Stimulated activated CD4-positive, alpha-beta T cell treated with anti-CD3 and anti-CD28 coated beads, Interleukin-2, amount 100 ng/mL, for 4 hours (primary cell): ENCODE data around the gene RRP12.

Experiments
- DNase-seq: peaks from one replicate; pipeline ENCODE4 v3.0.0-alpha.2; 2020; ENCODE audit warnings: low read depth

RRP12 gene

DNA sequence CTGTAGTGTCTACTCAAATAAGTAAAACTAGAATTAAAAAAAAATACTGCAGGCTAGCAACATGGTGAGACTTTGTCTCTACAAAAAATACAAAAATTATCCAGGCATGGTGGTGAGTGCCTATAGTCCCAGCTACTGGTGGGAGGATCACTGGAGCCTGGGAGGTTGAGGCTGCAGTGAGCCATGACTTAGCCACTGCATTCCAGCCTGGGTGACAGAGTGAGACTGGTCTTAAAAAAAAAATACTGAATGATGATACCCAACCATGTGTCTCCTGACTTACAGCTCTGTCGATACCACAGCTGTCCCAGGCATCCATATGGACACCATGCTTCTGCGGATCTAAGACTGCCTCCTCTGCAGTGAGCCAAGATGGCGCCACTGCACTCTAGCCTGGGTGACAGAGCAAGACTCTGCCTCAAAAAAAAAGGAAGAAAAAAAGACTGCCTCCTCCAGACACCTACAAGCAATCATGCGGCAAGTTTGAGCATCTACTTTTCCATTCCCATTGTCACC is 90.0 kb downstream of the RRP12 start:
- DNase-seq = no peak

DNA sequence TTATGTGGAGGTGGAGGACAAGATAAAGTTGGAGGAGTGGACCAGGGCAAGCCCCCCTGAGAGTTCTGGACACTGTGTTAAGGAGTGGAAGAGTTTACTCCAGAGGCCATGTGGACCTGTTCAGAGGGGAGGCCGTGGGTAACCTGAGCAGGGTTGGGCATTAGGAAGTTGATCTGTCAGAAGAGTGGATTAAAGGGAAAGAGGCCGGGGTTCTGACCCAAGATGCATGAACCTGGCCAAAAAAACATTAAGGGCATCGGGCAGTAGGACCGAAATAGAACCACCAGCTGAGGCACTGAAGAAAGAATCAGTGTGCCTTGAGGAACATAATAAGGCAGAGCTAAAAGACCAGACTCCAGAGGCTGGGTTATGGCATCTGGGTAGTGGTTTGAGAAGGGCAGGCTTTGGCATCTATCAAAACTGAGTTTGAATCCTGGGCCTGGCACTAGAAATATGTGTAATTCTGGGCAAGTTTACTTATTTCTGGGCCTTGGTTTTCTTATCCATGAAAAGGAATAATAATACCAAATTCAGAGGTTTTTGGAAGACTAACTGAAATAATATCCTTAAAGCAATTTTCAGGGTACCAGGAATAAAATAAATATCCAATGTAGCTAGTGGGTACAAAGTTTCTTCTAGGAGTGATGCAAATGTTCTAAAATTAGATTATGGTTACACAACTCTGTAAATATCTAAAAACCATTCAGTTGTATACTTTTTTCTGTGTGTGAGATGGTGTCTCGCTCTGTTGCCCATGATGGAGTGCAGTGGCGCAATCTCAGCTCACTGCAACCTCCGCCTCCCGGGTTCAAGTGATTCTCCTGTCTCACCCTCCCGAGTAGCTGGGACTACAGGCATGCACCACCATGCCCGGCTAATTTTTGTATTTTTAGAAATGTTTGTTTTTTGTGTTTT is 93.0 kb downstream of the RRP12 start:
- DNase-seq = no peak

DNA sequence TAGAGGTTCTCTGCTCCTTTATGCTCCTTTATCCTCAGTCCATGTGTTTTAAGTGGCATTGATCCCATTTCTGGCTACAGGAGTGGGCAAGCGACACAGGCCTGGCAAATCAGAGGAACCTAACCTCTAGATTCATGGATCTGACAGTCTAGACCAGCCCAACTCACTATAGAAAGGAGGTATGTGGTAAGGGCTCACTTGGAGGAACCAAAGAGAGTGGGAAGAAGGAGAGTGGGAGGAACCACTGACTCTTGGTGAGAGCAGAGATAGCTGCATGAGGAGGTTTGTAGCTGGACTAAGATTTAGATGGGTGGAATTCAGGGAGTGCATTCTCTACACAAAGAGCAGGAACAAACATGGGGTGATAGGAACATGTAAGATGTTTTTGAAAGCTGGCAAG is 93.7 kb downstream of the RRP12 start:
- DNase-seq = no peak
